ENCODE results near the gene NFATC4. TPM values are rescaled to one million over a fixed set of nuclear protein-coding genes. Genes with fewer than 3 reads are reported as not detected.

NFATC4 gene
- total RNA-seq, 1 experiment from 2014 or later, result 7.6 TPM

DNA sequence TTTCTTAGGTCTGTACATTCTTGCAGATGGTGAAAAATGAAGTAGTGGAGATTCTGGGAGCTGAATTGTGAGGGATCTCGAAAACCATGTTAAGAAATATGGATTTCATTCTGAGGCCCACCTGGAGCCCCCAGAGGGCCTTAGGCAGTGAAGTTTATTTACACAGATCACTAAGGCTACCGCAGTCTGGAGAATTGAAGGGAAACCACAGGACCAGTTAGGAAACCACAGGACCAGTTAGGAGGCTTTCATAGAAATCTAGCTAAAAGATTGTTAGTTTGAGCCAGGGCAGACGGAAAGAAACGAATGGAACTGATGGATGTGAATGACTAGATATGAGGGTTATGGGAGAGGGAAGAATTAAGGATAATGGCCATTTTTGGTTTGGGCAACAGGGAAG lies 54.3 kb downstream of the NFATC4 start:
- no peaks in the 10 kb centered on the region for H3K79me2 ChIP-seq (ENCODE audit: insufficient read depth, low read length)
- ATAC-seq (no peak), DNase-seq (ENCODE audit: low read depth, low spot score) (no peak)
- ChIA-PET CTCF (interaction anchor here (1.3 to 1.7 kb wide), 2 partner anchors 9 to 10 kb away, joined by 4 to 6 read pairs; no protein-coding TSS in a partner anchor), POLR2A (no interaction called here), RAD21 (ENCODE audit: low non-redundant PET in 1 of 2, low total read pairs in 2 of 2, uncharacterized antibody in 2 of 2, unreplicated experiment in 2 of 2) (no interaction called here)
- H3K27ac ChIP-seq (ENCODE audit: low read depth, low read length), result no peak overlapping the region
- no peak overlapping the region for H3K4me3 ChIP-seq (replicated peaks in 1 of 2; ENCODE audit: low read depth in 1 of 2, low read length in 2 of 2)
- BruUV-seq (replicated peaks), result no TSS peak
- no peaks in the 10 kb centered on the region for H3K9me2 ChIP-seq (ENCODE audit: insufficient read depth)
- H2AFZ ChIP-seq (ENCODE audit: low read depth, low read length, poor library complexity, severe bottlenecking), result no peak overlapping the region
- no peaks in the 10 kb centered on the region for H4K20me1 ChIP-seq (ENCODE audit: insufficient read depth)
- no peak overlapping the region for H3K4me2 ChIP-seq (ENCODE audit: low read length)
- no peaks in the 10 kb centered on the region for H3K27me3 ChIP-seq (ENCODE audit: insufficient read depth, low read length)
- intact Hi-C loops (cut with micrococcal nuclease), result no loop called here
- no peak overlapping the region for H3K9ac ChIP-seq (ENCODE audit: low read length)
- peaks cover 0 to 9% of the 10 kb centered on the region in 2 experiments; a peak in 1 of 4 replicates for H3K4me1 ChIP-seq (ENCODE audit: control insufficient read depth in 1 of 2, insufficient read depth in 2 of 2, low read length in 2 of 2)
- H3K36me3 ChIP-seq (ENCODE audit: control insufficient read depth in 1 of 2, insufficient read depth in 2 of 2, low read length in 2 of 2), result no peaks in the 10 kb centered on the region
- TF ChIP-seq JUND (IDR thresholded peaks at IDR 0.05) (no peak), SP1 (IDR thresholded peaks at IDR 0.05; ENCODE audit: low read depth) (no peak), CEBPB (IDR thresholded peaks at IDR 0.05; ENCODE audit: low read depth) (no peak), RAD21 (IDR thresholded peaks at IDR 0.05; ENCODE audit: low read depth) (no peak)
- H3K9me3 ChIP-seq (ENCODE audit: control insufficient read depth in 1 of 2, insufficient read depth in 1 of 2, low read depth in 1 of 2, low read length in 2 of 2), result no peaks in the 10 kb centered on the region

DNA sequence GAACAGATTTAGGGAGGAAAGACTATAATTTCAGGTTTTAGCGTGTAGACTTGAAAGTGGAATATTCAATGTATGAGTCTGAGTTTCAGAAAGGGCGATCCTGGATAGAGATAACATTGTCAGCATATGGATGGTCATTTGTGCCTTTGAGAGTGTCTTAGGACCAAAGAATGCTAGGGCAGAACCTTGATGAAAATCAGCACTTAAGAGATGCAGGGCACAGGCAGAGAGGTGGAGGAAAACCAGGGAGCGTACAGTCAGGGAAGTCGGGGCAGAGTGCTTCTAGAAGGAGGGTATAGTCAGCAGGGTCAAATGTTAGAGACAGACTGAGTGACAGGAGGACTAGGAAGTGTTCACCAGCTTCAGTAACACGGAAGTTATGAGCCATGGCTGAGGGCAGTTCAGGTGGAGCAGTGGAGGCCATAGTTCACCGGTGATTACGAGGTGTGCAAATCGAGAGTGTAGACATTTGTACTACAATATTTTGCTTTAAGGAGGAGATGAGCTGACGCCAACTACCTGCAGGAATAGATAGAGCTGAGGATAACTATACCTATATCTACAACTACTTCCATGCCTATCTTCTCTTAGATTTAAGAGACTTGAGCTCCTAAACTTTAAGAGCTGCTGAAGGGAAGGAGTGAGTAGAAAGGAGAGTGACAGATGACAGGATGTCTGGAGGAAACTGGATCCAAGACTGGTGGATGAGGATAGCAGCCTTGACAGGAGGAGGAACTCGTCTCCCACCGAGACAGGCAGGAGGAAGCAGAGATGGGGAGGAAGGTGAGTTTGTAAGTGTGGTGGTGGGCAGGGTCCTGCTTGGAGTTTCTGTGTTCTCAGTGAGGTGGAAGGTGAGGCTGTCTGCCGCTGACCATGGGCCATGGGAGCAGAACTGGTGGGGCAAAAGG lies 55.0 kb downstream of the NFATC4 start:
- H3K4me1 ChIP-seq (ENCODE audit: control insufficient read depth in 1 of 2, insufficient read depth in 2 of 2, low read length in 2 of 2), result peaks cover 0 to 9% of the 10 kb centered on the region in 2 experiments; a peak in 1 of 4 replicates
- RAD21 ChIA-PET (ENCODE audit: low non-redundant PET in 1 of 2, low total read pairs in 2 of 2, uncharacterized antibody in 2 of 2, unreplicated experiment in 2 of 2), result no interaction called here
- no peak overlapping the region for H2AFZ ChIP-seq (ENCODE audit: low read depth, low read length, poor library complexity, severe bottlenecking)
- no peaks in the 10 kb centered on the region for H3K27me3 ChIP-seq (ENCODE audit: insufficient read depth, low read length)
- no peak for ATAC-seq
- no peak overlapping the region for H3K4me2 ChIP-seq (ENCODE audit: low read length)
- no peak overlapping the region for H3K9ac ChIP-seq (ENCODE audit: low read length)
- DNase-seq (ENCODE audit: low read depth, low spot score), result no peak
- POLR2A ChIA-PET, result no interaction called here
- CTCF ChIA-PET, result interaction anchor here (1.3 kb wide), 1 partner anchor 9 kb away, joined by 6 read pairs; no protein-coding TSS in a partner anchor
- H3K79me2 ChIP-seq (ENCODE audit: insufficient read depth, low read length), result no peaks in the 10 kb centered on the region
- H3K9me2 ChIP-seq (ENCODE audit: insufficient read depth), result no peaks in the 10 kb centered on the region
- BruUV-seq (replicated peaks), result no TSS peak
- no peak overlapping the region for H3K4me3 ChIP-seq (replicated peaks in 1 of 2; ENCODE audit: low read depth in 1 of 2, low read length in 2 of 2)
- no peaks in the 10 kb centered on the region for H3K36me3 ChIP-seq (ENCODE audit: control insufficient read depth in 1 of 2, insufficient read depth in 2 of 2, low read length in 2 of 2)
- TF ChIP-seq, protein P1, sequence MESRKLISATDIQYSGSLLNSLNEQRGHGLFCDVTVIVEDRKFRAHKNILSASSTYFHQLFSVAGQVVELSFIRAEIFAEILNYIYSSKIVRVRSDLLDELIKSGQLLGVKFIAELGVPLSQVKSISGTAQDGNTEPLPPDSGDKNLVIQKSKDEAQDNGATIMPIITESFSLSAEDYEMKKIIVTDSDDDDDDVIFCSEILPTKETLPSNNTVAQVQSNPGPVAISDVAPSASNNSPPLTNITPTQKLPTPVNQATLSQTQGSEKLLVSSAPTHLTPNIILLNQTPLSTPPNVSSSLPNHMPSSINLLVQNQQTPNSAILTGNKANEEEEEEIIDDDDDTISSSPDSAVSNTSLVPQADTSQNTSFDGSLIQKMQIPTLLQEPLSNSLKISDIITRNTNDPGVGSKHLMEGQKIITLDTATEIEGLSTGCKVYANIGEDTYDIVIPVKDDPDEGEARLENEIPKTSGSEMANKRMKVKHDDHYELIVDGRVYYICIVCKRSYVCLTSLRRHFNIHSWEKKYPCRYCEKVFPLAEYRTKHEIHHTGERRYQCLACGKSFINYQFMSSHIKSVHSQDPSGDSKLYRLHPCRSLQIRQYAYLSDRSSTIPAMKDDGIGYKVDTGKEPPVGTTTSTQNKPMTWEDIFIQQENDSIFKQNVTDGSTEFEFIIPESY (IDR thresholded peaks at IDR 0.05; ENCODE audit: extremely low read depth, insufficient replicate concordance, low read length), result no peak
- no peak for TF ChIP-seq EZH2 (IDR thresholded peaks at IDR 0.05)
- no peak for TF ChIP-seq SP1 (IDR thresholded peaks at IDR 0.05; ENCODE audit: low read depth)
- no peak for TF ChIP-seq POLR2AphosphoS5 (IDR thresholded peaks at IDR 0.05; ENCODE audit: low read depth, low read length)
- no peak for TF ChIP-seq RAD21 (IDR thresholded peaks at IDR 0.05; ENCODE audit: low read depth)
- TF ChIP-seq, protein P2, sequence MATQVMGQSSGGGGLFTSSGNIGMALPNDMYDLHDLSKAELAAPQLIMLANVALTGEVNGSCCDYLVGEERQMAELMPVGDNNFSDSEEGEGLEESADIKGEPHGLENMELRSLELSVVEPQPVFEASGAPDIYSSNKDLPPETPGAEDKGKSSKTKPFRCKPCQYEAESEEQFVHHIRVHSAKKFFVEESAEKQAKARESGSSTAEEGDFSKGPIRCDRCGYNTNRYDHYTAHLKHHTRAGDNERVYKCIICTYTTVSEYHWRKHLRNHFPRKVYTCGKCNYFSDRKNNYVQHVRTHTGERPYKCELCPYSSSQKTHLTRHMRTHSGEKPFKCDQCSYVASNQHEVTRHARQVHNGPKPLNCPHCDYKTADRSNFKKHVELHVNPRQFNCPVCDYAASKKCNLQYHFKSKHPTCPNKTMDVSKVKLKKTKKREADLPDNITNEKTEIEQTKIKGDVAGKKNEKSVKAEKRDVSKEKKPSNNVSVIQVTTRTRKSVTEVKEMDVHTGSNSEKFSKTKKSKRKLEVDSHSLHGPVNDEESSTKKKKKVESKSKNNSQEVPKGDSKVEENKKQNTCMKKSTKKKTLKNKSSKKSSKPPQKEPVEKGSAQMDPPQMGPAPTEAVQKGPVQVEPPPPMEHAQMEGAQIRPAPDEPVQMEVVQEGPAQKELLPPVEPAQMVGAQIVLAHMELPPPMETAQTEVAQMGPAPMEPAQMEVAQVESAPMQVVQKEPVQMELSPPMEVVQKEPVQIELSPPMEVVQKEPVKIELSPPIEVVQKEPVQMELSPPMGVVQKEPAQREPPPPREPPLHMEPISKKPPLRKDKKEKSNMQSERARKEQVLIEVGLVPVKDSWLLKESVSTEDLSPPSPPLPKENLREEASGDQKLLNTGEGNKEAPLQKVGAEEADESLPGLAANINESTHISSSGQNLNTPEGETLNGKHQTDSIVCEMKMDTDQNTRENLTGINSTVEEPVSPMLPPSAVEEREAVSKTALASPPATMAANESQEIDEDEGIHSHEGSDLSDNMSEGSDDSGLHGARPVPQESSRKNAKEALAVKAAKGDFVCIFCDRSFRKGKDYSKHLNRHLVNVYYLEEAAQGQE (IDR thresholded peaks at IDR 0.05; ENCODE audit: low read depth), result no peak
- TF ChIP-seq ZFX (IDR thresholded peaks at IDR 0.05), result no peak
- no peak overlapping the region for H3K27ac ChIP-seq (ENCODE audit: low read depth, low read length)
- H4K20me1 ChIP-seq (ENCODE audit: insufficient read depth), result no peaks in the 10 kb centered on the region
- no peaks in the 10 kb centered on the region for H3K9me3 ChIP-seq (ENCODE audit: control insufficient read depth in 1 of 2, insufficient read depth in 1 of 2, low read depth in 1 of 2, low read length in 2 of 2)
- intact Hi-C loops (cut with micrococcal nuclease), result no loop called here
